DMS79 treated with DMSO at 0.1 percent for 48 hours (cell line): ENCODE results near the gene TACC2.

Experiments
- DNase-seq: peaks from one replicate; lab custom pipeline; 2025; lab: John Stamatoyannopoulos, UW

The TACC2 gene

DNA sequence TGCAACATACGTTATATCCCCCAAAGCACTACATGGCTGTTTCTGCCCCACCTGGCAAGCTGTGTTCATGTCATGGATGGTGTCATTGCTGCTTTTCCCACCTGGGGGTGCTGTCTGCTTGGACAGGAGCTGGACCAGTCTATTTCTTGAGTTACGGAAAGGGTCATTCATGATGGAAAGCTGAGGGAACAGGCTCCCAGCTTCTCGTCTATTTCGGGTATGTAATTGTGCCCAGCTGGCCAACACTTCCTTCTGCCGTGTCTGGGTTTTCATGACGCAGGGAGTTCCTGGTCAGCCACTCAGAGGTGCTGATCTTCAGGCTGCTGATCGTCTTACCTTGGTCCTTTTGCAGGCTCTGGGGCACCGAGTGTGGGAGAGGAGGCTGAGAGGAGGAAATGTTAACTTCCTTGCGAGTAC lies 290.8 kb downstream of the TACC2 start:
- no peak for DNase-seq

GRCh38 chr10:122280156-122280555 lies 291.2 kb downstream of the TACC2 start:
- DNase-seq: no peak

- DNase-seq: no peak
Observed at GRCh38 chr10:122281018-122281626, 292.2 kb downstream of the TACC2 start.

GRCh38 chr10:122281751-122282150 lies 292.8 kb downstream of the TACC2 start:
- no peak for DNase-seq

GRCh38 chr10:122282253-122282671 lies 293.3 kb downstream of the TACC2 start:
- DNase-seq: no peak

DNA sequence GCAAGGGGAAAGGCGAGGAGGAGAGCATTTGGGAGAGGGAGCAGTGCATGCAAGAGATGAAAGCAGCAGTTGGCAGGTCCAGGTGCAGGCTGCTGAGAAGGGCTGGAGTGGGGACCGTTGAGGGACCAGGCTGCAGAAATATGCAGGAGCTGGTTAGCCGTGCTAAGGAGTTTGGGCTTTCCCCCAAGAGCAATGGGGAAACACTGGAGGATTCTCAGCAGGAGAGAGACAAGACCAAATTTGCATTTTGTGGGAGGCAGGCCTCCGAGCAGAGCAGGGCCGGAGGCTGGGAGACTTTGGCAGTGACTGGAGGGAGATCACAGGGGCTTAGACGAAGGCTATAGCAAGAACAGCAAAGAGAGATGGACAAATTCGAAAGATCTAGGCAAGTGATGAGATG lies 293.9 kb downstream of the TACC2 start:
- DNase-seq: no peak

DNA sequence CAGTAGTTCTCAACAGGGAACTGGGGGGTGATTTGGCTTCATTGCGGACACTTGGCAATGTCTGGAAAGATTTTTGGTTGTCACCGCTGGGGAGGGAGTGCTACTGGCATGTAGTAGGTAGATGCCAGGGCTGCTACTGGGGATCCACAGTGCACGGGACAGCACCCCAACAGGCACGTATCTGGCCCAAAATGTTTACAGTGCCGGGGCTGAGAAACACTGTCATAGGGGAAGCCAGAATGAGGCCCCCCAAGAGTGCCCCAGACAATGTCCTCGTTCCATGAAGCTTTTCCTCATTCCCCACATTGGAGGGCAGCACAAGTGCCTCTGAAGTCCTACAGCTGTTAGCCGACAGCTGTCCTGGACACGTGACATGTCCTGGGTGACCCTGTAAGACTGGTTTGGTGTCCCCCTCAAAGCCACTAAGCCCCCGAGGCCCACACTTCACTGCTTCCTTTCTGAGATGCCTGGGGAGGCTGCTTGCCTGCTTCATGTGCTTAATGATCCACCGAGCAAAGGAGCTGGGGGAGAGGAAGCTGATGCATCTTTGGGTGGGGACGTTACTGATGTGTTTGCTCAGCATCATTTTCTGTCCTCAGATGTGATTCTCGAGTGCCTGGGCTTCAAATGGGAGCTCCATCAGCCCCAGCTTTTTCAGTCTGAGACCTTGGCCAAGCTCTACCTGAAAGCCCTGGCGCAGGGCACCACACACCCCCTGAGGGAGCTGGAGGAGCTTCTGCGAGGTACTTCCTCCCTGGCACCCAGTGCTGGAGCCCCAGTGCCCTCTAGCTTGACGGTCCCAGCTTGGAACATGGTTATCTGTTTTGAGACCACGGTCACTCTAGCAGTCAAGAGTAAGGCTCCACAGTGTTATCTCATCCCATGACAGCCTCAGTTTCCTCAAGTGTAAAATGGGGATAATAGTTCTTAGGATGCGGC lies 296.8 kb downstream of the TACC2 start:
- DNase-seq: no peak

DNA sequence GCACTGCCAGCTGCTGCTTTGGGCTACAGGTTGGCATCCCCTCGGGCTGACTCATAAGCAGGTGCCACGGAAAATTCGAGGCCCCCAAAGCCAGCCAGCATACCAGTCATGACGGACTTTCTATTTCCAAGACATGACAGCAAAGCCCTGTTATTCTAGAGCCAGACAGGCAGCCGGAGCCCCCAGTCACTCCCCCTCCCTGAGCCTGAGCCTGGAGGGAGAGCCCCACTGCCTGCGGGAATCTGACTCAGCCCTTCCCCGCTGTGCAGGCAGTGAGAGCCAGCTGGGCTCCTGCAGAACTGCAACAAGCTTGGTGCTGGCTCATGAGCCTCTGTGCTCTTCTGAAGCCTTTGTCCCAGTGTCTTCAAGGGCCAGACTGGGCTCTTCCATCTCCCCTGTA lies 297.9 kb downstream of the TACC2 start:
- no peak for DNase-seq

GRCh38 chr10:122287570-122287969 lies 298.6 kb downstream of the TACC2 start:
- no peak for DNase-seq

GRCh38 chr10:122288262-122288661 lies 299.3 kb downstream of the TACC2 start:
- DNase-seq: no peak

DNA sequence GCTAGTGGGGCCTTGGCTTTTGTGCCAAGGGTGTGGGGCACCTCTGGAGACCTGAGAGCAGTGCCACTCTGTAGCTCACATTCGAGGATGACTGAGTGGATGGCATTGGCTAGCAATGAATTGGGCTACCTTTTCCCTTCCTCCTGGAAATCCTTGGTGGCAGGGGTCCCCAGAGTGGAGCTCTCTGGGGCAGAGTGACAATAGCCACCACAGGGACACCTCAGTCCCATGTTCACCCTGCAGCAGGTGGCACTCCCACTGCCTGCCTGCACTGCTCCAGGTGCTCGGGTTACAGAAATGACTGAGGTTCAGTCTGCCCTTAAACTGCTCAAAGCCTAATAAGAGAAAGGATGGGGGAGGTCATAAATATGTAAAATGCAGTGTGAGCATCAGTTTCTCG lies 300.0 kb downstream of the TACC2 start:
- no peak for DNase-seq

GRCh38 chr10:122290334-122290733 lies 301.4 kb downstream of the TACC2 start:
- DNase-seq: no peak

GRCh38 chr10:122290833-122291532 lies 302.0 kb downstream of the TACC2 start:
- DNase-seq: no peak

GRCh38 chr10:122291739-122292138 lies 302.8 kb downstream of the TACC2 start:
- no peak for DNase-seq

- no peak for DNase-seq
Observed at GRCh38 chr10:122292376-122292775, 303.4 kb downstream of the TACC2 start.

GRCh38 chr10:122293156-122293960 lies 304.4 kb downstream of the TACC2 start:
- no peak for DNase-seq

DNA sequence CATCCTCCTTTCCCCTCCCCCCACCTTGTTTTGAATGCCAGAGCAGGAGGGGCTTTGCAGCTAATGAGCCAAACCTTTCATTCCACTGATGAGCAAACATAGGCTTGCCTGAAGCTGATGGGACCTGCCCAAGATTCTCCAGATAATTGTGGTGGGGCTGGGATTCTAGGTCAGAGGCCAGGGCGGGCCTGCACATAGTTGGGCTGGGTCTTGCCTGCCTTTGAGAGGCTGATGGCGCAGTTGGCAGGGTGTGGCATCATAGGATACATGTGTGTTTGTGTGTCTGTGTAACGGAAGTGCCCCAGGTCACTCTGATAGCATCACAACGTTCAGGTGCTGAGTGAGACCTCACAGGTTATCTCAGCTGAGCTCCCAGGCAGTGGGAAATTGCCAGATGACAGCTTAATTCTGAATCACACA lies 305.0 kb downstream of the TACC2 start:
- no peak for DNase-seq

GRCh38 chr10:122294511-122295450 lies 305.8 kb downstream of the TACC2 start:
- DNase-seq: no peak

DNA sequence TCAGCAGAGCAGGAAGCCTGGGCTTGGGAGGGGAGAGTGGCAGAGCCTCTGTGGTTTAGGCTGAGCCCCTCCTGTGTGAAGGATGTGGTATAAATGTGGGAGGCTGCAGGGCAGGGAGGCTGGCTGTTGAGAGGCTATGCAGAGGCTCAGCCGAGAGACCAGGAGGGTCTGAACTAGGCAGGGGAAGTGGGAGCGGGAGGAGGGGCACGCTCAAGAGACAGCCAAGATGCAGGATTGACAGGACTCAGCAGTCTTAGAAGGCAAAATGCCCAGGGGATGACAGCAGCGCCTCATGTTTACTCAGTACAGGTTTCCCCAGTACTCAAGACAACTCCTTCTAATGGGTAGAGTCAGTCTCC lies 306.5 kb downstream of the TACC2 start:
- no peak for DNase-seq

DNA sequence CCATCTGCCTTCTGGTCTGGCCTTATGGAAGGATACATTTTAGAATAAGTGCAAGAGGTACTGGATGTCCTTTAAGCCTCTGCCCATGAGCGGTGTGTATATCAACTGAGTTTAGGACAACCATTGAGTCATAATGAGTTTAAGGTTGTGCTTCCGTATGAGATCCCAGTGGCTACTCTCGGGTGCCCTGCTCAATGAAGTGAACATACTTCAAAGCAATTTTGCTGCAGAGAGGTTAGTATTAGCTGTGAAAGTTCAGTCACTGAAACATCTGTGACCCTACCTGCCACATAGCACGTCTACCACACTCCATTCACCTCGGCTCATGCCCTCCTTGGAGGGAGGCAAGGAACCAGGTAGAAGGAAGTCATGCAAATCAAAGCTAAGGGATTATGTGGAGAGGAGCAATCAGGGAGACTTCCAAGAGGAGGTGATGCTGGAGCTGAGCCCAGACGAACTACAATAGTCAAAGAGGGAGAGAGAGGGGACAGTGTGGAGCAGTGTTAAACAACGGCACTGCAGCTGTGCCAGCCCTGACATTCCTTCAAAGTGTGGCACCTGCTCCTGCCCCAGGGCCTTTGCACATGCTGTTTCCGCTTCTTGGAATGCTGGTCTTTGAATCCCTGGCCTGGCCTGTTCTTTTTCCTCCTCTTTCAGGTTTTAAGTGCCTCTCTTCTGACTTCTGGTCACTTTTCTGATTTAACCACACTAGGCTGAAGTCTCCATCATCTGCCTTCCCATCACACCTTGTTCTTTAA lies 307.6 kb downstream of the TACC2 start:
- no peak for DNase-seq
